K562 (cell line): ENCODE data around the gene AMZ2.

Experiments used
- BRF1 ChIP-seq: IDR thresholded peaks from 3 replicates; pipeline ENCODE4 v1.6.1; 2011; ENCODE audit warnings: borderline replicate concordance, mild to moderate bottlenecking; ENCODE audit not compliant: insufficient read length; ENCODE audit errors: extremely low read depth
- HDGF ChIP-seq: fragments of 450-650 bp; IDR thresholded peaks from 2 replicates; pipeline ENCODE4 v1.6.1; 2016
- KLF13 ChIP-seq: fragments of 450-650 bp; IDR thresholded peaks from 2 replicates; pipeline ENCODE4 v1.6.1; 2016; ENCODE audit warnings: missing genetic modification characterization, low read depth, mild to moderate bottlenecking, missing compliant biosample characterization, moderate library complexity, borderline replicate concordance
- NFE2L1 ChIP-seq: fragments of 450-650 bp; IDR thresholded peaks from 2 replicates; pipeline ENCODE4 v1.6.1; 2016; ENCODE audit warnings: missing genetic modification characterization, low read depth, mild to moderate bottlenecking, missing compliant biosample characterization, moderate library complexity, borderline replicate concordance
- POLR2AphosphoS2 ChIP-seq: IDR thresholded peaks from 2 replicates; pipeline ENCODE4 v1.6.1; 2012; ENCODE audit warnings: low read length, improper control_type of control experiment
- ZFP30 ChIP-seq: fragments of 250-450 bp; sonication (Bioruptor Pico); IDR thresholded peaks from 2 replicates; pipeline ENCODE4 v1.8.0; 2022; ENCODE audit warnings: moderate library complexity, mild to moderate bottlenecking, inconsistent platforms, borderline replicate concordance
- ZNF445 ChIP-seq: fragments of 250-450 bp; sonication (Bioruptor Pico); IDR thresholded peaks from 2 replicates; pipeline ENCODE4 v1.4.0; 2020; ENCODE audit warnings: low read depth, mild to moderate bottlenecking, moderate library complexity
- TF ChIP-seq, protein P1 (sequence below): fragments of 450-650 bp; IDR thresholded peaks from 2 replicates; pipeline ENCODE4 v1.6.1; 2016; ENCODE audit warnings: low read depth, mild to moderate bottlenecking, moderate library complexity
- TF ChIP-seq, protein P2 (sequence below), 2 experiments: fragments of 450-650 bp; formaldehyde crosslinking in 1 of 2; IDR thresholded peaks; 2 replicates each; pipeline versions ENCODE4 v1.4.0 to v1.6.1; 2014 to 2020; ENCODE audit warnings: mild to moderate bottlenecking in 2 of 2, borderline replicate concordance in 1 of 2, low read depth in 1 of 2
- TF ChIP-seq, protein P3 (sequence below), 3 experiments: IDR thresholded peaks in 2 of 3; conservative IDR thresholded peaks in 1 of 3; 2 replicates each; pipeline ENCODE4 v1.5.1; 2011 to 2012; ENCODE audit warnings: low read length in 3 of 3, mild to moderate bottlenecking in 3 of 3, control low read depth in 2 of 3, improper control_type of control experiment in 1 of 3, inconsistent platforms in 1 of 3, low read depth in 1 of 3, mixed read lengths in 1 of 3, moderate library complexity in 1 of 3; ENCODE audit not compliant: insufficient read depth in 2 of 3

DNA sequence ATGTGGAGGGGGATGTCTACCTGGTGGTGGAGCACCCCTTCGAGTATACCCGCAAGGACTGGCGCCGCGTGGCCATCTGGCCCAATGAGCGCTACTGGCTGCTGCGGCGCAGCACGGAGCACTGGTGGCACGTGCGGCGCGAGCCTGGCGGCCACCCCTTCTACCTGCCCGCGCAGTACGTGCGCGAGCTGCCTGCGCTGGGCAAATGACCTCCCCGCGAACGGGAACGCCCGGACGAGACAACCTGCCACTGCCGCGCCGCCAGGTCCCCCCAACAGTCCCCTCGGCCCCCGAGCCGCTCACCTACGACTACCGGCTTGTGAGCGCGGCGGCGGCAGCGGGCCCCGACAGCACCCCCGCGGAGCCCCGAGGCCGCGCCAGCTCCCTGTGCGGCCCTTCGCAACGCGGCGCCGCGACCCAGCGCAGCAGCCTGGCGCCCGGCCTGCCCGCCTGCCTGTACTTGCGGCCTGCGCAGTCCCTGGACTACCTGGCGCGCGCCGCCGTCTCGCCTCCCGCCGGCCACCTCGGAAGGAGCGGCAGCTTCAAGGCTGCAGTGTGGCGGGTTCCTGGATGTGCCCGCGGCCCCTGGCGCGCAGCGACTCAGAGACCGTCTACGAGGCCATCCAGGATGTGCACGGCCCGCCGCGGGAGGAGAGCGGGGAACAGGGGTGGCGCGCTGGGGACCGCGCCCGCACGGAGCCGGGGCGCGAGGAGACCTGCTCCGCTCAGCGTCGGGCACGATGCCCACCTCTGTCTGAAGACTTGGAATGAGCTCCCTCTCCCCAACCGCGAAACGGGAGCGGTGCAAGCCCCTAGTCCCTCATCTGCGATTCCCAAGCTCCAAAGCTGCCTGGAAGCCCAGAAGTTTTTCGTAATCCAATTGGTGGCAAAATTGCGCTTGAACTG is 48.7 kb upstream of the AMZ2 start:
- TF ChIP-seq HDGF: no peak
- TF ChIP-seq KLF13 (tag): no peak
- no peak for TF ChIP-seq POLR2AphosphoS2
- no peak for TF ChIP-seq NFE2L1 (tag)
- TF ChIP-seq BRF1: no peak
- TF ChIP-seq, protein P1, sequence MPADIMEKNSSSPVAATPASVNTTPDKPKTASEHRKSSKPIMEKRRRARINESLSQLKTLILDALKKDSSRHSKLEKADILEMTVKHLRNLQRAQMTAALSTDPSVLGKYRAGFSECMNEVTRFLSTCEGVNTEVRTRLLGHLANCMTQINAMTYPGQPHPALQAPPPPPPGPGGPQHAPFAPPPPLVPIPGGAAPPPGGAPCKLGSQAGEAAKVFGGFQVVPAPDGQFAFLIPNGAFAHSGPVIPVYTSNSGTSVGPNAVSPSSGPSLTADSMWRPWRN: no peak
- TF ChIP-seq ZNF445 (CRISPR knock-in tag): no peak
- TF ChIP-seq, protein P2, sequence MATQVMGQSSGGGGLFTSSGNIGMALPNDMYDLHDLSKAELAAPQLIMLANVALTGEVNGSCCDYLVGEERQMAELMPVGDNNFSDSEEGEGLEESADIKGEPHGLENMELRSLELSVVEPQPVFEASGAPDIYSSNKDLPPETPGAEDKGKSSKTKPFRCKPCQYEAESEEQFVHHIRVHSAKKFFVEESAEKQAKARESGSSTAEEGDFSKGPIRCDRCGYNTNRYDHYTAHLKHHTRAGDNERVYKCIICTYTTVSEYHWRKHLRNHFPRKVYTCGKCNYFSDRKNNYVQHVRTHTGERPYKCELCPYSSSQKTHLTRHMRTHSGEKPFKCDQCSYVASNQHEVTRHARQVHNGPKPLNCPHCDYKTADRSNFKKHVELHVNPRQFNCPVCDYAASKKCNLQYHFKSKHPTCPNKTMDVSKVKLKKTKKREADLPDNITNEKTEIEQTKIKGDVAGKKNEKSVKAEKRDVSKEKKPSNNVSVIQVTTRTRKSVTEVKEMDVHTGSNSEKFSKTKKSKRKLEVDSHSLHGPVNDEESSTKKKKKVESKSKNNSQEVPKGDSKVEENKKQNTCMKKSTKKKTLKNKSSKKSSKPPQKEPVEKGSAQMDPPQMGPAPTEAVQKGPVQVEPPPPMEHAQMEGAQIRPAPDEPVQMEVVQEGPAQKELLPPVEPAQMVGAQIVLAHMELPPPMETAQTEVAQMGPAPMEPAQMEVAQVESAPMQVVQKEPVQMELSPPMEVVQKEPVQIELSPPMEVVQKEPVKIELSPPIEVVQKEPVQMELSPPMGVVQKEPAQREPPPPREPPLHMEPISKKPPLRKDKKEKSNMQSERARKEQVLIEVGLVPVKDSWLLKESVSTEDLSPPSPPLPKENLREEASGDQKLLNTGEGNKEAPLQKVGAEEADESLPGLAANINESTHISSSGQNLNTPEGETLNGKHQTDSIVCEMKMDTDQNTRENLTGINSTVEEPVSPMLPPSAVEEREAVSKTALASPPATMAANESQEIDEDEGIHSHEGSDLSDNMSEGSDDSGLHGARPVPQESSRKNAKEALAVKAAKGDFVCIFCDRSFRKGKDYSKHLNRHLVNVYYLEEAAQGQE (IDR thresholded peaks at IDR 0.05; ENCODE audit: borderline replicate concordance): no peak
- TF ChIP-seq, protein P2 (CRISPR knock-in tag; IDR thresholded peaks at IDR 0.05; ENCODE audit: low read depth): no peak
- TF ChIP-seq, protein P3, sequence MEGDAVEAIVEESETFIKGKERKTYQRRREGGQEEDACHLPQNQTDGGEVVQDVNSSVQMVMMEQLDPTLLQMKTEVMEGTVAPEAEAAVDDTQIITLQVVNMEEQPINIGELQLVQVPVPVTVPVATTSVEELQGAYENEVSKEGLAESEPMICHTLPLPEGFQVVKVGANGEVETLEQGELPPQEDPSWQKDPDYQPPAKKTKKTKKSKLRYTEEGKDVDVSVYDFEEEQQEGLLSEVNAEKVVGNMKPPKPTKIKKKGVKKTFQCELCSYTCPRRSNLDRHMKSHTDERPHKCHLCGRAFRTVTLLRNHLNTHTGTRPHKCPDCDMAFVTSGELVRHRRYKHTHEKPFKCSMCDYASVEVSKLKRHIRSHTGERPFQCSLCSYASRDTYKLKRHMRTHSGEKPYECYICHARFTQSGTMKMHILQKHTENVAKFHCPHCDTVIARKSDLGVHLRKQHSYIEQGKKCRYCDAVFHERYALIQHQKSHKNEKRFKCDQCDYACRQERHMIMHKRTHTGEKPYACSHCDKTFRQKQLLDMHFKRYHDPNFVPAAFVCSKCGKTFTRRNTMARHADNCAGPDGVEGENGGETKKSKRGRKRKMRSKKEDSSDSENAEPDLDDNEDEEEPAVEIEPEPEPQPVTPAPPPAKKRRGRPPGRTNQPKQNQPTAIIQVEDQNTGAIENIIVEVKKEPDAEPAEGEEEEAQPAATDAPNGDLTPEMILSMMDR (IDR thresholded peaks at IDR 0.05 in 2 of 3, conservative IDR thresholded peaks at IDR 0.05 in 1 of 3; ENCODE audit: insufficient read depth in 2 of 3, low read depth in 1 of 3, low read length in 3 of 3): no peak
- no peak for TF ChIP-seq ZFP30 (CRISPR knock-in tag)
